Stomach smooth muscle (tissue), 2 donors: Measurements from ENCODE around the gene AKAP13.

Experiments
- H3K27ac ChIP-seq: one replicate; pipeline ENCODE4 v1.7.0; 2013; ENCODE audit warnings: mild to moderate bottlenecking, low read length, inconsistent platforms
- H3K27me3 ChIP-seq, 2 donors: one replicate each; pipeline ENCODE4 v1.7.0; 2013; ENCODE audit warnings: low read length in 2 of 2; ENCODE audit not compliant: insufficient read depth in 2 of 2, control insufficient read depth in 1 of 2
- H3K36me3 ChIP-seq, 2 donors: one replicate each; pipeline ENCODE4 v1.7.0; 2013; ENCODE audit warnings: low read length in 2 of 2; ENCODE audit not compliant: control insufficient read depth in 2 of 2, insufficient read depth in 2 of 2
- H3K4me1 ChIP-seq: one replicate; pipeline ENCODE4 v1.7.0; 2013; ENCODE audit warnings: low read length; ENCODE audit not compliant: control insufficient read depth, insufficient read depth
- H3K4me3 ChIP-seq, 2 donors: one replicate each; pipeline ENCODE4 v1.7.0; 2013; ENCODE audit warnings: low read length in 2 of 2
- H3K9ac ChIP-seq, 2 donors: one replicate each; pipeline ENCODE4 v1.7.0; 2013; ENCODE audit warnings: low read length in 2 of 2, mild to moderate bottlenecking in 1 of 2
- H3K9me3 ChIP-seq, 2 donors: one replicate each; pipeline ENCODE4 v1.7.0; 2013; ENCODE audit warnings: low read length in 2 of 2; ENCODE audit not compliant: control insufficient read depth in 2 of 2
- donor health status: healthy.
- donor health status: Pancreatic carcinoma.

AKAP13 gene

GRCh38 chr15:85464471-85464870 lies 84.1 kb downstream of the AKAP13 start:
- Histone ChIP-seq H3K27me3 (no peaks in the 10 kb centered on the region), H3K36me3 (no peaks in the 10 kb centered on the region), H3K9ac (peak overlapping the region in 1 of 2 donors; percentile 28), H3K9me3 (no peaks in the 10 kb centered on the region), H3K4me1 (no peaks in the 10 kb centered on the region), H3K4me3 (no peak overlapping the region), H3K27ac (no peak overlapping the region)

- Histone ChIP-seq H3K4me1 (peaks cover 9% of the 10 kb centered on the region), H3K9ac (no peak overlapping the region), H3K9me3 (no peaks in the 10 kb centered on the region)
Observed at GRCh38 chr15:85470563-85471271, 90.3 kb downstream of the AKAP13 start.

GRCh38 chr15:85472349-85472748 lies 91.9 kb downstream of the AKAP13 start:
- Histone ChIP-seq H3K9me3 (no peaks in the 10 kb centered on the region), H3K27ac (no peak overlapping the region), H3K9ac (no peak overlapping the region), H3K4me3 (no peak overlapping the region), H3K4me1 (peaks cover 9% of the 10 kb centered on the region), H3K36me3 (no peaks in the 10 kb centered on the region), H3K27me3 (no peaks in the 10 kb centered on the region)

More at GRCh38 chr15:85470563-85471271, 90.3 kb downstream of the AKAP13 start:
- Histone ChIP-seq H3K27ac (no peak overlapping the region), H3K36me3 (no peaks in the 10 kb centered on the region), H3K4me3 (no peak overlapping the region), H3K27me3 (no peaks in the 10 kb centered on the region)

GRCh38 chr15:85473455-85473854 lies 93.1 kb downstream of the AKAP13 start:
- Histone ChIP-seq H3K9ac (no peak overlapping the region), H3K27ac (no peak overlapping the region), H3K4me3 (no peak overlapping the region), H3K27me3 (no peaks in the 10 kb centered on the region), H3K4me1 (peaks cover 9% of the 10 kb centered on the region), H3K36me3 (no peaks in the 10 kb centered on the region), H3K9me3 (no peaks in the 10 kb centered on the region)

- Histone ChIP-seq H3K9me3 (no peaks in the 10 kb centered on the region), H3K4me1 (peaks cover 9% of the 10 kb centered on the region), H3K9ac (no peak overlapping the region), H3K27ac (no peak overlapping the region), H3K4me3 (no peak overlapping the region), H3K27me3 (no peaks in the 10 kb centered on the region), H3K36me3 (no peaks in the 10 kb centered on the region)
Observed at GRCh38 chr15:85474700-85475316, 94.4 kb downstream of the AKAP13 start.

- Histone ChIP-seq H3K36me3 (no peaks in the 10 kb centered on the region), H3K4me3 (no peak overlapping the region), H3K9ac (no peak overlapping the region), H3K27me3 (no peaks in the 10 kb centered on the region), H3K27ac (no peak overlapping the region), H3K9me3 (no peaks in the 10 kb centered on the region), H3K4me1 (peaks cover 9% of the 10 kb centered on the region)
Observed at GRCh38 chr15:85475317-85475701, 94.9 kb downstream of the AKAP13 start.

GRCh38 chr15:85475711-85476110 lies 95.3 kb downstream of the AKAP13 start:
- Histone ChIP-seq H3K27ac (no peak overlapping the region), H3K9me3 (no peaks in the 10 kb centered on the region), H3K4me1 (peaks cover 9% of the 10 kb centered on the region), H3K27me3 (no peaks in the 10 kb centered on the region), H3K36me3 (no peaks in the 10 kb centered on the region), H3K9ac (no peak overlapping the region), H3K4me3 (no peak overlapping the region)

GRCh38 chr15:85477061-85477460 lies 96.7 kb downstream of the AKAP13 start:
- Histone ChIP-seq H3K4me1 (peaks cover 9% of the 10 kb centered on the region), H3K9me3 (no peaks in the 10 kb centered on the region), H3K36me3 (no peaks in the 10 kb centered on the region), H3K4me3 (no peak overlapping the region), H3K27ac (no peak overlapping the region), H3K9ac (no peak overlapping the region), H3K27me3 (no peaks in the 10 kb centered on the region)

- H3K27me3 ChIP-seq: no peaks in the 10 kb centered on the region
- H3K4me1 ChIP-seq: peaks cover 9% of the 10 kb centered on the region
- no peaks in the 10 kb centered on the region for H3K9me3 ChIP-seq
- H3K9ac ChIP-seq: no peak overlapping the region
- no peak overlapping the region for H3K27ac ChIP-seq
- no peak overlapping the region for H3K4me3 ChIP-seq
- H3K36me3 ChIP-seq: no peaks in the 10 kb centered on the region
Observed at GRCh38 chr15:85477730-85478129, 97.3 kb downstream of the AKAP13 start.

- Histone ChIP-seq H3K27ac (no peak overlapping the region), H3K36me3 (no peaks in the 10 kb centered on the region), H3K27me3 (no peaks in the 10 kb centered on the region), H3K4me1 (peaks cover 2% of the 10 kb centered on the region), H3K4me3 (no peak overlapping the region), H3K9ac (no peak overlapping the region), H3K9me3 (no peaks in the 10 kb centered on the region)
Observed at GRCh38 chr15:85479071-85479647, 98.8 kb downstream of the AKAP13 start.

- Histone ChIP-seq H3K27ac (no peak overlapping the region), H3K36me3 (no peaks in the 10 kb centered on the region), H3K4me1 (peaks cover 2% of the 10 kb centered on the region), H3K4me3 (no peak overlapping the region), H3K27me3 (no peaks in the 10 kb centered on the region), H3K9me3 (no peaks in the 10 kb centered on the region), H3K9ac (no peak overlapping the region)
Observed at GRCh38 chr15:85480923-85481322, 100.5 kb downstream of the AKAP13 start.
